ENCODE results near the gene SYP. TPM values are rescaled to one million over a fixed set of nuclear protein-coding genes. Genes with fewer than 3 reads are reported as not detected.

Gene SYP
- total and polyA plus RNA-seq, 2 donors (not counting 3 experiments of a cell fraction or from before 2014, with no cell fraction given) = 0.21 to 0.77 TPM

DNA sequence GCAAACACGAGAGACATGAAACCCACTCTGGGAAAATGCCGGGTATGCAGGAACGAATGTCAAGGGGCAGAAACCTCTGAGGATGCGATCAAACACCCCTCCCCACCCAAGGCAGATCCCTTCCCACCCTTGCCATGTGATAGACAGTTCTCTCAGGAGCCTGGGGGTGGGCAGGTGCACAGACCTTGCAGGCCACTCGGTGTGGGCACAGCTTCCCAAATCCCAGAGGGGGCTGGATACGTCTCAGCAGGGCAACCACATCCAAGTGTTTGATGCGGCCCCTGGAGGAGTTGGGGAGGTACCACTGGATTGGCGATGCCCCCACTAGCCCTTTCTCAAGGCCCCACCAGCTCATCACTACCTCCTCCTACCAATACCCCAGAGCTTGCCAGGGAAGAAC, 10.4 kb upstream of the SYP start:
- no peaks in the 10 kb centered on the region for H3K27me3 ChIP-seq (ENCODE audit: control insufficient read depth in 2 of 2, insufficient read depth in 2 of 2, low read length in 2 of 2)
- no peaks in the 10 kb centered on the region for H3K9me1 ChIP-seq (replicated peaks; ENCODE audit: control insufficient read depth, extremely low read depth, insufficient read depth, low read length)
- ChIA-PET POLR2A (no interaction called here), CTCF (no interaction called here)
- no peak for FAIRE-seq
- no peak overlapping the region for H3K4me3 ChIP-seq (replicated peaks in 1 of 3; ENCODE audit: insufficient read depth in 1 of 3, low read depth in 1 of 3, low read length in 3 of 3)
- no peaks in the 10 kb centered on the region for H3K4me1 ChIP-seq (ENCODE audit: control insufficient read depth, extremely low read depth, insufficient read depth, low read length)
- dilution Hi-C loops (cut with MboI; ENCODE audit: extremely low pct_ligation_motif_present, low sequenced_read_pairs) (no loop called here), intact Hi-C loops (cut with micrococcal nuclease) (no loop called here)
- DNase-seq (ENCODE audit: low read depth, low spot score) = no peak
- no peak overlapping the region for H2AFZ ChIP-seq (ENCODE audit: low read depth, low read length)
- no peaks in the 10 kb centered on the region for H3K36me3 ChIP-seq (ENCODE audit: control insufficient read depth in 2 of 2, extremely low read depth in 1 of 2, insufficient read depth in 2 of 2, low read length in 2 of 2)
- no peak overlapping the region for H3K9ac ChIP-seq (replicated peaks; ENCODE audit: extremely low read depth, insufficient read depth, low read length)
- no peak for TF ChIP-seq JUN (IDR thresholded peaks at IDR 0.05; ENCODE audit: borderline replicate concordance, insufficient read depth, insufficient read length, low read depth)
- no peak for TF ChIP-seq FOS (IDR thresholded peaks at IDR 0.05; ENCODE audit: borderline replicate concordance, insufficient read depth, low read length)
- no peak for TF ChIP-seq POLR2A (IDR thresholded peaks at IDR 0.05; ENCODE audit: low read depth, low read length)
- TF ChIP-seq, protein P1, sequence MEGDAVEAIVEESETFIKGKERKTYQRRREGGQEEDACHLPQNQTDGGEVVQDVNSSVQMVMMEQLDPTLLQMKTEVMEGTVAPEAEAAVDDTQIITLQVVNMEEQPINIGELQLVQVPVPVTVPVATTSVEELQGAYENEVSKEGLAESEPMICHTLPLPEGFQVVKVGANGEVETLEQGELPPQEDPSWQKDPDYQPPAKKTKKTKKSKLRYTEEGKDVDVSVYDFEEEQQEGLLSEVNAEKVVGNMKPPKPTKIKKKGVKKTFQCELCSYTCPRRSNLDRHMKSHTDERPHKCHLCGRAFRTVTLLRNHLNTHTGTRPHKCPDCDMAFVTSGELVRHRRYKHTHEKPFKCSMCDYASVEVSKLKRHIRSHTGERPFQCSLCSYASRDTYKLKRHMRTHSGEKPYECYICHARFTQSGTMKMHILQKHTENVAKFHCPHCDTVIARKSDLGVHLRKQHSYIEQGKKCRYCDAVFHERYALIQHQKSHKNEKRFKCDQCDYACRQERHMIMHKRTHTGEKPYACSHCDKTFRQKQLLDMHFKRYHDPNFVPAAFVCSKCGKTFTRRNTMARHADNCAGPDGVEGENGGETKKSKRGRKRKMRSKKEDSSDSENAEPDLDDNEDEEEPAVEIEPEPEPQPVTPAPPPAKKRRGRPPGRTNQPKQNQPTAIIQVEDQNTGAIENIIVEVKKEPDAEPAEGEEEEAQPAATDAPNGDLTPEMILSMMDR (IDR thresholded peaks at IDR 0.05; ENCODE audit: extremely low read depth in 1 of 2, insufficient read depth in 1 of 2, low read depth in 1 of 2, low read length in 2 of 2) = no peak
- no peak for TF ChIP-seq EZH2 (IDR thresholded peaks at IDR 0.05; ENCODE audit: borderline replicate concordance, low read depth, low read length, severe bottlenecking)
- TF ChIP-seq POLR2AphosphoS5 (IDR thresholded peaks at IDR 0.05; ENCODE audit: insufficient read depth, low read depth, low read length) = no peak
- no peak for TF ChIP-seq GATA2 (IDR thresholded peaks at IDR 0.05; ENCODE audit: insufficient read depth, insufficient read length, low read depth, low read length)
- TF ChIP-seq MYC (IDR thresholded peaks at IDR 0.05; ENCODE audit: low read depth, low read length) = no peak
- TF ChIP-seq, protein P2, sequence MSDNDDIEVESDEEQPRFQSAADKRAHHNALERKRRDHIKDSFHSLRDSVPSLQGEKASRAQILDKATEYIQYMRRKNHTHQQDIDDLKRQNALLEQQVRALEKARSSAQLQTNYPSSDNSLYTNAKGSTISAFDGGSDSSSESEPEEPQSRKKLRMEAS (IDR thresholded peaks at IDR 0.05; ENCODE audit: insufficient read depth, insufficient read length) = no peak
- H4K20me1 ChIP-seq (replicated peaks; ENCODE audit: control insufficient read depth, extremely low read depth, insufficient read depth, low read length) = no peaks in the 10 kb centered on the region
- no peak overlapping the region for H3K4me2 ChIP-seq (ENCODE audit: insufficient read depth, low read length)
- BruUV-seq (replicated peaks) = no TSS peak
- H3K27ac ChIP-seq (ENCODE audit: insufficient read depth, low read depth, low read length) = no peak overlapping the region
- H3K79me2 ChIP-seq (ENCODE audit: control insufficient read depth, insufficient read depth, low read length) = no peaks in the 10 kb centered on the region
- H3K9me3 ChIP-seq (replicated peaks; ENCODE audit: control insufficient read depth, insufficient read depth, low read length) = no peaks in the 10 kb centered on the region
